Gastroesophageal sphincter (tissue), 4 donors: Measurements from ENCODE around the gene HECTD1. TPM values are rescaled to one million over a fixed set of nuclear protein-coding genes. Genes with fewer than 3 reads are reported as not detected.
"Not testable (repeated sequence)": the region's sequence is repeated elsewhere in the genome, so short reads cannot be mapped to it uniquely, and the experiment has no call there.

ENCODE experiments used
- ATAC-seq: fragments of 150-250 bp; one replicate; pipeline ENCODE4 v1.9.1; 2016; ENCODE audit warnings: mild to moderate bottlenecking, moderate library complexity
- H3K27ac ChIP-seq, 4 donors: fragments of 200-600 bp; sonication (generic) in 3 of 4; 1 replicate in 3 of 4; 2 replicates in 1 of 4; pipeline ENCODE4 v1.5.1; 2016 to 2019
- H3K27me3 ChIP-seq: fragments of 200-600 bp; sonication (generic); one replicate; pipeline ENCODE4 v1.5.1; 2019
- H3K36me3 ChIP-seq, 2 donors: fragments of 200-600 bp; sonication (generic); one replicate each; pipeline ENCODE4 v1.5.1; 2019; ENCODE audit warnings: control low read depth in 1 of 2
- H3K4me1 ChIP-seq, 3 donors: fragments of 200-600 bp; sonication (generic); 1 replicate in 2 of 3; 2 replicates in 1 of 3; pipeline ENCODE4 v1.5.1; 2016 to 2019; ENCODE audit warnings: control low read depth in 2 of 3
- H3K4me3 ChIP-seq, 2 donors: fragments of 200-600 bp; sonication (generic); one replicate each; pipeline ENCODE4 v1.5.1; 2019; ENCODE audit warnings: mild to moderate bottlenecking in 1 of 2, moderate library complexity in 1 of 2
- H3K9me3 ChIP-seq, 3 donors: fragments of 200-600 bp; sonication (generic); one replicate each; pipeline ENCODE4 v1.5.1; 2017 to 2019; ENCODE audit warnings: control low read depth in 2 of 3
- CTCF ChIP-seq, 4 experiments: fragments of 200-600 bp in 2 of 4; fragments of 450-650 bp in 2 of 4; sonication (generic) in 1 of 4; IDR thresholded peaks; one replicate each; pipeline ENCODE4 v1.5.1; 2017 to 2019; ENCODE audit warnings: antibody characterized with exemption in 4 of 4, mild to moderate bottlenecking in 2 of 4, moderate library complexity in 2 of 4
- EP300 ChIP-seq: sonication (generic); formaldehyde crosslinking; IDR thresholded peaks from one replicate; pipeline ENCODE4 v1.6.1; 2017; ENCODE audit warnings: antibody characterized with exemption, mild to moderate bottlenecking
- POLR2A ChIP-seq, 2 donors: fragments of 450-650 bp; IDR thresholded peaks; one replicate each; pipeline ENCODE4 v1.6.1; 2017; ENCODE audit warnings: antibody characterized with exemption in 2 of 2, mild to moderate bottlenecking in 2 of 2, moderate library complexity in 1 of 2
- POLR2AphosphoS5 ChIP-seq: sonication (generic); formaldehyde crosslinking; IDR thresholded peaks from one replicate; pipeline ENCODE4 v1.6.1; 2017; ENCODE audit warnings: antibody characterized with exemption
- WGBS, 2 donors: methylation state at CpG; one replicate each; pipeline ENCODE4 v1.1.5; 2018; ENCODE audit warnings: low coverage in 1 of 2; 5-methylcytosine and 5-hydroxymethylcytosine counted together
- total RNA-seq, 4 donors: library from RNA; depleted of rRNA; stranded (reverse); fragments of >200 nt; gene quantifications; one replicate each; pipeline ENCODE4 v1.1.0, GENCODE V29; 2016

Gene HECTD1
- total RNA-seq, 4 donors from 2014 or later, result 185 to 287 (median 208) TPM

- no peak for ATAC-seq
- Histone ChIP-seq H3K36me3 (no peaks in the 10 kb centered on the region), H3K27ac (no peak overlapping the region), H3K27me3 (no peaks in the 10 kb centered on the region), H3K4me3 (no peak overlapping the region), H3K4me1 (peaks cover 7 to 15% (median 8%) of the 10 kb centered on the region in 3 donors), H3K9me3 (no peaks in the 10 kb centered on the region)
- 91 to 93% methylated on average over 4 to 8 of the region's 8 CpGs for WGBS, 2 donors
- no peak for TF ChIP-seq POLR2A (IDR thresholded peaks at IDR 0.05)
- TF ChIP-seq CTCF (IDR thresholded peaks at IDR 0.05), result no peak
- no peak for TF ChIP-seq EP300
Measured at GRCh38 chr14:31243860-31244259, 36.3 kb upstream of the HECTD1 start.

- ATAC-seq, result peak; percentile 34
- Histone ChIP-seq H3K4me1 (peaks cover 7 to 15% (median 8%) of the 10 kb centered on the region in 3 donors), H3K4me3 (peak overlapping the region; percentile 23 to 24), H3K27ac (peak overlapping the region; percentile 40 to 64 (median 63))
- not testable (repeated sequence) for H3K36me3 ChIP-seq, H3K9me3 ChIP-seq, H3K27me3 ChIP-seq
- 56 to 67% methylated on average over 8 to 9 of the region's 10 CpGs for WGBS, 2 donors
Measured at GRCh38 chr14:31242161-31242940, 34.8 kb upstream of the HECTD1 start.

GRCh38 chr14:31241450-31242114 lies 34.0 kb upstream of the HECTD1 start:
- H3K36me3 ChIP-seq, result no peaks in the 10 kb centered on the region
- 0 to 22% methylated on average over 1 to 2 of the region's 2 CpGs for WGBS, 2 donors
- peak overlapping the region; percentile 40 to 64 (median 63) for H3K27ac ChIP-seq
- H3K4me1 ChIP-seq, result peaks cover 7 to 15% (median 8%) of the 10 kb centered on the region in 3 donors
- no peaks in the 10 kb centered on the region for H3K9me3 ChIP-seq
- H3K4me3 ChIP-seq, result peak overlapping the region; percentile 23 to 24
- no peaks in the 10 kb centered on the region for H3K27me3 ChIP-seq
- peak; percentile 25 for ATAC-seq
- no peak for TF ChIP-seq POLR2A (IDR thresholded peaks at IDR 0.05)
- TF ChIP-seq POLR2AphosphoS5, result no peak
- TF ChIP-seq EP300, result no peak

GRCh38 chr14:31239741-31240140 lies 32.1 kb upstream of the HECTD1 start:
- Histone ChIP-seq H3K27me3 (no peaks in the 10 kb centered on the region), H3K27ac (no peak overlapping the region), H3K36me3 (no peaks in the 10 kb centered on the region), H3K4me3 (no peak overlapping the region), H3K9me3 (no peaks in the 10 kb centered on the region), H3K4me1 (peaks cover 7 to 15% (median 8%) of the 10 kb centered on the region in 3 donors)
- 87 to 96% methylated on average over 6 of the region's 6 CpGs for WGBS, 2 donors
- TF ChIP-seq POLR2AphosphoS5, result no peak
- TF ChIP-seq POLR2A (IDR thresholded peaks at IDR 0.05), result no peak
- TF ChIP-seq CTCF (IDR thresholded peaks at IDR 0.05), result no peak
- no peak for TF ChIP-seq EP300
- no peak for ATAC-seq

- WGBS, 2 donors, result 81 to 93% methylated on average over 2 of the region's 3 CpGs
- Histone ChIP-seq H3K4me3 (no peak overlapping the region), H3K36me3 (no peaks in the 10 kb centered on the region), H3K27ac (no peak overlapping the region), H3K4me1 (no peaks in the 10 kb centered on the region), H3K9me3 (no peaks in the 10 kb centered on the region), H3K27me3 (no peaks in the 10 kb centered on the region)
- ATAC-seq, result no peak
- TF ChIP-seq POLR2A (IDR thresholded peaks at IDR 0.05), result no peak
- TF ChIP-seq POLR2AphosphoS5, result no peak
- no peak for TF ChIP-seq EP300
- no peak for TF ChIP-seq CTCF (IDR thresholded peaks at IDR 0.05)
Measured at GRCh38 chr14:31235462-31235861, 27.9 kb upstream of the HECTD1 start.
